Measurements from ENCODE around the gene FAM114A1.

The FAM114A1 gene

DNA sequence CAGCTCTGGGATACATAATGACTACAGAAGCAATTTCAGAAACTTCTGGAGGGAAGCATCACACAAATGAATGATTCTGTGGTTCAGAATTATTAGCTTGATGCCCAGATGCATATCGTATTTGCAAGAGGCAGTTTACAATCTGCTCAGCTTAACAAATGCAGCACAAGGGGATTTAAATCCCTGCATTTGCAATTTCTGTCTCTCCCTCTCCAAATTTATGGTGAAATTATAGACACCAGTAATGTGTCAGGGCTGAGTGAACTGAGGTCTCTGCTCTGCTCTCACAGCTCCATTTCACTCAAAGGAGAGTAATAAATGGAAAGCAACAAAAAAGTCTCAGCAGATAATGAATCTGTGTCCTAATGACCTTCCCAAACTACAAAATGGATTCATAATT, 84.4 kb downstream of the FAM114A1 start:
- Histone ChIP-seq H3K27ac (no peak overlapping the region), H3K4me3 (ENCODE audit: low read depth, low read length) (no peak overlapping the region), H3K27me3 (ENCODE audit: insufficient read depth, low read depth, severe bottlenecking) (no peaks in the 10 kb centered on the region), H3K9me3 (ENCODE audit: severe bottlenecking) (no peaks in the 10 kb centered on the region), H3K36me3 (no peaks in the 10 kb centered on the region)
- DNase-seq: no peak
- TF ChIP-seq, protein P1, sequence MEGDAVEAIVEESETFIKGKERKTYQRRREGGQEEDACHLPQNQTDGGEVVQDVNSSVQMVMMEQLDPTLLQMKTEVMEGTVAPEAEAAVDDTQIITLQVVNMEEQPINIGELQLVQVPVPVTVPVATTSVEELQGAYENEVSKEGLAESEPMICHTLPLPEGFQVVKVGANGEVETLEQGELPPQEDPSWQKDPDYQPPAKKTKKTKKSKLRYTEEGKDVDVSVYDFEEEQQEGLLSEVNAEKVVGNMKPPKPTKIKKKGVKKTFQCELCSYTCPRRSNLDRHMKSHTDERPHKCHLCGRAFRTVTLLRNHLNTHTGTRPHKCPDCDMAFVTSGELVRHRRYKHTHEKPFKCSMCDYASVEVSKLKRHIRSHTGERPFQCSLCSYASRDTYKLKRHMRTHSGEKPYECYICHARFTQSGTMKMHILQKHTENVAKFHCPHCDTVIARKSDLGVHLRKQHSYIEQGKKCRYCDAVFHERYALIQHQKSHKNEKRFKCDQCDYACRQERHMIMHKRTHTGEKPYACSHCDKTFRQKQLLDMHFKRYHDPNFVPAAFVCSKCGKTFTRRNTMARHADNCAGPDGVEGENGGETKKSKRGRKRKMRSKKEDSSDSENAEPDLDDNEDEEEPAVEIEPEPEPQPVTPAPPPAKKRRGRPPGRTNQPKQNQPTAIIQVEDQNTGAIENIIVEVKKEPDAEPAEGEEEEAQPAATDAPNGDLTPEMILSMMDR (IDR thresholded peaks at IDR 0.05; ENCODE audit: low read depth, low read length): no peak

DNA sequence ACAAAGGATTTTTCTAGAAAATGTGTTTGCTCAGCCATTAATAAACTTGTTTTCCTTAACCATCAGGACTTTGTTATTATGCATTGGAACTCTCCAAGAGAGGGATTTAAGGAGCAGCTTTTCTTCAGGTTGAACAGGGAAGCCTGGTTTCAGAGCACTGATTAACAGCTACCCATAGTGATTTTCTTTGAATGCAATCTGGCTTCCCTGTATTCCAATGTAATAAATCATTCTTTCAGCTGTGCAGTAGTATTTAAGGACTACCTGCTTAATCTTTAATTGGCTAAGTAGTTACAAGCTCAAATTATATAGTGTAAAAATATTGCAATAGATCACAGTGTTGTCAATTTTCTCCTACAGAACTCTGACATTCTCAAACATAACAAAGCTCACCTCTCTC, 87.1 kb downstream of the FAM114A1 start:
- TF ChIP-seq, protein P1 (IDR thresholded peaks at IDR 0.05; ENCODE audit: low read depth, low read length): no peak
- H3K27ac ChIP-seq: no peak overlapping the region
- no peaks in the 10 kb centered on the region for H3K27me3 ChIP-seq (ENCODE audit: insufficient read depth, low read depth, severe bottlenecking)
- no peaks in the 10 kb centered on the region for H3K9me3 ChIP-seq (ENCODE audit: severe bottlenecking)
- peak; percentile 22 for DNase-seq
- no peak overlapping the region for H3K4me3 ChIP-seq (ENCODE audit: low read depth, low read length)
- H3K36me3 ChIP-seq: no peaks in the 10 kb centered on the region

DNA sequence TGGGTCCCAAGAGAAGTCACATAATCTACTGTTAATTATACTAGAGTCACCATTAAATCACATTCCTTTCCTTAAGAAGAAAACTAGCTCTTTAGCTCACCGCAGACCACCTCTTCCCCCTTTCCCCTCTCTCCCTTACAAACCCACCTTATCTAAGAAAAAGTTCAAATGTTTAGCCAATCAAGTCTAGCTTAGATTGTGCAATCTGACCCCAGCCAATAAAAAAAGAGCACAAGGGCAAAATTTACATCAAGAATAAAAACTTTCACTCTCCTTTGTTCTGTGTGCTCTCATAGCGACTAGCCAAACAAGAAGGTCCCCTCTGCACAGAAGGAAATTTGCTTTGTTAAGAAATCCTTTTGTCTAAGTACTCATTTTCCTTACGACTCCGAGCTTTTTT, 88.4 kb downstream of the FAM114A1 start:
- Histone ChIP-seq H3K4me3 (ENCODE audit: low read depth, low read length) (no peak overlapping the region), H3K27ac (no peak overlapping the region), H3K27me3 (ENCODE audit: insufficient read depth, low read depth, severe bottlenecking) (no peaks in the 10 kb centered on the region), H3K9me3 (ENCODE audit: severe bottlenecking) (peaks cover 3% of the 10 kb centered on the region), H3K36me3 (no peaks in the 10 kb centered on the region)
- DNase-seq: no peak
- TF ChIP-seq, protein P1 (IDR thresholded peaks at IDR 0.05; ENCODE audit: low read depth, low read length): no peak

DNA sequence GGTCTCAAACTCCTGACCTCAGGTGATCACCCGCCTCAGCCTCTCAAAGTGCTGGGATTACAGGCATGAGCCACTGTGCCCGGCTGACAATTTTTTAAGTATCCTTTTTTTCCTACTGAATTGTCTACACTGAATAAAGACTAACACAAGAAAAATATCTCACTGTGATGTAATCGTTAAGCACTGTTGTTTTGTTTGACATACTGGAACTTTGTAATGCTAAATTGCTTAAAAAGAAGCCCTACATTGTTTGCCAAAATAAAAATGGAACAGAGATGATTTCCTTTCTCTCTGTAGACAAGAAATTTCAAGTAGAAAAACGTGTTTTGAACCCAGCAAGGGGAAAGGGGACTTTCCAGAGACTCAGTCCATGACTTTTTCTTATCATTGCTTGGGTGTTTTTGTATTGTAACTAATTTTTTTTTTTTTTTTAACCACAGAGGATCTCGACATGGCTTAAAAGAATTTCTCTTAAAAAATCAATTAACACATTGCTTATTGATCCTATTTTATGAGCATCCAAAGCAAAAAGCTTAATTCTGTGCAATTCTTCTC, 89.7 kb downstream of the FAM114A1 start:
- Histone ChIP-seq H3K36me3 (no peaks in the 10 kb centered on the region), H3K27ac (no peak overlapping the region), H3K27me3 (ENCODE audit: insufficient read depth, low read depth, severe bottlenecking) (no peaks in the 10 kb centered on the region), H3K4me3 (ENCODE audit: low read depth, low read length) (no peak overlapping the region), H3K9me3 (ENCODE audit: severe bottlenecking) (peaks cover 3% of the 10 kb centered on the region)
- DNase-seq: no peak
- TF ChIP-seq, protein P1 (IDR thresholded peaks at IDR 0.05; ENCODE audit: low read depth, low read length): no peak

DNA sequence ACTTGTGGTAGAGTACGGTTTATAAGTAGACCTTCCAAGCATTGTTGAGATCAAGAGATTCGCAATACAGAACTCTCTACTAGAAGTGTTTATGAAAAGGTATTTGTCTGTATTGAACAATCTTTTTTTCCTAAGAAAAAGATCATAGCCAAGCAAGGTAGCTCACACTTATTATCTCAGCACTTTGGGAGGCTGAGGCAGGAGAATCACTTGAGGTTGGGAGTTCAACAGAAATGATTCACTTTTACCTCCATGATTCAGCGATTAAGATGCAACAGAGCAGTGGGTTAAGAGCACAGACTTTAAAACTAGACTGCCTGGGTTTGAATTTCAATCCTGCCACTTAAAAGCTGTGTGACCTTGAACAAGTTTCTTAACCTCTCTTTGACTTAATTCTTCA, 90.3 kb downstream of the FAM114A1 start:
- DNase-seq: no peak
- peaks cover 3% of the 10 kb centered on the region for H3K9me3 ChIP-seq (ENCODE audit: severe bottlenecking)
- H3K27ac ChIP-seq: no peak overlapping the region
- H3K27me3 ChIP-seq (ENCODE audit: insufficient read depth, low read depth, severe bottlenecking): no peaks in the 10 kb centered on the region
- TF ChIP-seq, protein P1 (IDR thresholded peaks at IDR 0.05; ENCODE audit: low read depth, low read length): no peak
- H3K4me3 ChIP-seq (ENCODE audit: low read depth, low read length): no peak overlapping the region
- no peaks in the 10 kb centered on the region for H3K36me3 ChIP-seq
